Measurements from ENCODE around the gene DNASE1L3. TPM values are rescaled to one million over a fixed set of nuclear protein-coding genes. Genes with fewer than 3 reads are reported as not detected.

DNASE1L3 gene
- total and polyA plus RNA-seq, 2 donors (not counting 3 experiments of a cell fraction or from before 2014, with no cell fraction given), result 0.95 to 1.3 TPM

DNA sequence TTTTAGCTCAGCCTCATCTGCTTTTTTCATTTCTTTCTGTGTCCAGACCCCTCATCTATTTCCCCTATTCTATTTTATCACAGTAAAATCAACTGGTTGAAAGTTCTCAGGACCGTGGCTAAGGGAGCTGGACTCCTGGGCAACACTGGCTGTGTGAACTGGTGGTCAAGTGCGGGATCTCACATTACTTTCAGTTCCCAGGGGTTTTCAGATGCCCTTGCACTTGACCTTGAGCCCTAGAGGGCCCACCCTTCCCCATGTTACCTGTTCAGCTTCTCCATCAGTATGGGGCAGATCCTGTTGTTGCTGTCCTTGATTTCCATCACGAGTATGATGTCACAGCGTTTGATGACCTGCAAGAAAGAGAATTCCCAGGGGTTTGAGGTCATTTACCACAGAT, 2.8 kb downstream of the DNASE1L3 start:
- no peak overlapping the region for H3K27ac ChIP-seq (ENCODE audit: insufficient read depth, low read depth, low read length)
- dilution Hi-C loops (cut with MboI; ENCODE audit: extremely low pct_ligation_motif_present, low sequenced_read_pairs), result no loop called here
- no peak overlapping the region for H2AFZ ChIP-seq (ENCODE audit: low read depth, low read length)
- H3K9me1 ChIP-seq (replicated peaks; ENCODE audit: control insufficient read depth, extremely low read depth, insufficient read depth, low read length), result no peaks in the 10 kb centered on the region
- H4K20me1 ChIP-seq (replicated peaks; ENCODE audit: control insufficient read depth, extremely low read depth, insufficient read depth, low read length), result no peaks in the 10 kb centered on the region
- POLR2A ChIA-PET, result no interaction called here
- CTCF ChIA-PET, result interaction anchor here (1.1 to 9.0 kb wide), 4 partner anchors 9 to 98 kb away, joined by 3 to 72 read pairs (median 6); partner anchors contain the start of genes HTD2 and RPP14
- H3K79me2 ChIP-seq (ENCODE audit: control insufficient read depth, insufficient read depth, low read length), result no peaks in the 10 kb centered on the region
- FAIRE-seq, result no peak
- H3K9me3 ChIP-seq (replicated peaks; ENCODE audit: control insufficient read depth, insufficient read depth, low read length), result no peaks in the 10 kb centered on the region
- no peak overlapping the region for H3K4me3 ChIP-seq (replicated peaks in 1 of 3; ENCODE audit: insufficient read depth in 1 of 3, low read depth in 1 of 3, low read length in 3 of 3)
- BruUV-seq (replicated peaks), result no TSS peak
- TF ChIP-seq FOS (IDR thresholded peaks at IDR 0.05; ENCODE audit: borderline replicate concordance, insufficient read depth, low read length) (no peak), JUN (IDR thresholded peaks at IDR 0.05; ENCODE audit: borderline replicate concordance, insufficient read depth, insufficient read length, low read depth) (no peak)
- TF ChIP-seq, protein P1, sequence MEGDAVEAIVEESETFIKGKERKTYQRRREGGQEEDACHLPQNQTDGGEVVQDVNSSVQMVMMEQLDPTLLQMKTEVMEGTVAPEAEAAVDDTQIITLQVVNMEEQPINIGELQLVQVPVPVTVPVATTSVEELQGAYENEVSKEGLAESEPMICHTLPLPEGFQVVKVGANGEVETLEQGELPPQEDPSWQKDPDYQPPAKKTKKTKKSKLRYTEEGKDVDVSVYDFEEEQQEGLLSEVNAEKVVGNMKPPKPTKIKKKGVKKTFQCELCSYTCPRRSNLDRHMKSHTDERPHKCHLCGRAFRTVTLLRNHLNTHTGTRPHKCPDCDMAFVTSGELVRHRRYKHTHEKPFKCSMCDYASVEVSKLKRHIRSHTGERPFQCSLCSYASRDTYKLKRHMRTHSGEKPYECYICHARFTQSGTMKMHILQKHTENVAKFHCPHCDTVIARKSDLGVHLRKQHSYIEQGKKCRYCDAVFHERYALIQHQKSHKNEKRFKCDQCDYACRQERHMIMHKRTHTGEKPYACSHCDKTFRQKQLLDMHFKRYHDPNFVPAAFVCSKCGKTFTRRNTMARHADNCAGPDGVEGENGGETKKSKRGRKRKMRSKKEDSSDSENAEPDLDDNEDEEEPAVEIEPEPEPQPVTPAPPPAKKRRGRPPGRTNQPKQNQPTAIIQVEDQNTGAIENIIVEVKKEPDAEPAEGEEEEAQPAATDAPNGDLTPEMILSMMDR (IDR thresholded peaks at IDR 0.05; ENCODE audit: extremely low read depth in 1 of 2, insufficient read depth in 1 of 2, low read depth in 1 of 2, low read length in 2 of 2), result no peak
- H3K4me1 ChIP-seq (ENCODE audit: control insufficient read depth, extremely low read depth, insufficient read depth, low read length), result peaks cover 7% of the 10 kb centered on the region
- H3K4me2 ChIP-seq (ENCODE audit: insufficient read depth, low read length), result no peak overlapping the region
- H3K27me3 ChIP-seq (ENCODE audit: control insufficient read depth in 2 of 2, insufficient read depth in 2 of 2, low read length in 2 of 2), result no peaks in the 10 kb centered on the region
- H3K36me3 ChIP-seq (ENCODE audit: control insufficient read depth in 2 of 2, extremely low read depth in 1 of 2, insufficient read depth in 2 of 2, low read length in 2 of 2), result no peaks in the 10 kb centered on the region
- H3K9ac ChIP-seq (replicated peaks; ENCODE audit: extremely low read depth, insufficient read depth, low read length), result no peak overlapping the region
- no peak for DNase-seq (ENCODE audit: low read depth, low spot score)
- intact Hi-C loops (cut with micrococcal nuclease), result no loop called here

DNA sequence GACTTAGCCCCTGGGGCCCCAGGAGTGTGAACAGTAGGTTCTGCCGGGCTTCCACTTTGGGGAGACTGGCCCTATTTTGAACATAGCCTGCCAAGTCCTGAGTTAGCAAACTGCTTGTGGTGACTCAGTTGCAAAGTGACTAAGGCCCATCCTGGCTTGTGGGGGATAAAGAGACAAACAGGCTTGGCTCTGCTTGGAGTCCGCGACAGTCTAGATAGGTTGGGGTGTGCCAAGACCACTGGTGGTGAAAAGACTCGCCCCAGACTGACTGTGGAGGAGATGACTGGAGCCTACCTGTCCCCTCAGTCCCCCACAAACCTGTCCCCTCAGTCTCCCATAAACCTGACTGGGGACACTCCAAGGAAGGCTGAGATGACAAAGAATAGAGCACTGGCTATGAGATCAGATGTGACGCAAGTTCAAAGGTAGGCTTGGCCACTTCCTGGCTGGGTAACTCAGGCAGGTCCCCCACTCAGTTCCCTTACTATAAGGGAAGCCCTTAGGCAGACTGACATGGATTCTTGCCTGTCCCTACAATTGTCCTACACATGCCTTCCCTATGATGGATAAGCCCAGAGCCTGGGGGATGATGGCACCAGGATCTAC, 4.3 kb downstream of the DNASE1L3 start:
- H2AFZ ChIP-seq (ENCODE audit: low read depth, low read length), result peak overlapping the region; percentile 2

More for the DNA sequence above, 4.3 kb downstream of the DNASE1L3 start:
- Histone ChIP-seq H3K79me2 (ENCODE audit: control insufficient read depth, insufficient read depth, low read length) (no peaks in the 10 kb centered on the region), H3K9me1 (replicated peaks; ENCODE audit: control insufficient read depth, extremely low read depth, insufficient read depth, low read length) (no peaks in the 10 kb centered on the region), H3K4me3 (replicated peaks in 1 of 3; ENCODE audit: insufficient read depth in 1 of 3, low read depth in 1 of 3, low read length in 3 of 3) (no peak overlapping the region), H4K20me1 (replicated peaks; ENCODE audit: control insufficient read depth, extremely low read depth, insufficient read depth, low read length) (no peaks in the 10 kb centered on the region), H3K9me3 (replicated peaks; ENCODE audit: control insufficient read depth, insufficient read depth, low read length) (no peaks in the 10 kb centered on the region), H3K27ac (ENCODE audit: insufficient read depth, low read depth, low read length) (no peak overlapping the region), H3K4me2 (ENCODE audit: insufficient read depth, low read length) (no peak overlapping the region), H3K9ac (replicated peaks; ENCODE audit: extremely low read depth, insufficient read depth, low read length) (no peak overlapping the region), H3K4me1 (ENCODE audit: control insufficient read depth, extremely low read depth, insufficient read depth, low read length) (peaks cover 3% of the 10 kb centered on the region), H3K27me3 (ENCODE audit: control insufficient read depth in 2 of 2, insufficient read depth in 2 of 2, low read length in 2 of 2) (no peaks in the 10 kb centered on the region), H3K36me3 (ENCODE audit: control insufficient read depth in 2 of 2, extremely low read depth in 1 of 2, insufficient read depth in 2 of 2, low read length in 2 of 2) (no peaks in the 10 kb centered on the region)
- TF ChIP-seq JUN (IDR thresholded peaks at IDR 0.05; ENCODE audit: borderline replicate concordance, insufficient read depth, insufficient read length, low read depth), result no peak
- peak; percentile 48 for TF ChIP-seq FOS (IDR thresholded peaks at IDR 0.05; ENCODE audit: borderline replicate concordance, insufficient read depth, low read length)
- intact Hi-C loops (cut with micrococcal nuclease), result no loop called here
- ChIA-PET CTCF (interaction anchor here (1.1 to 2.1 kb wide), 2 partner anchors 10 to 100 kb away, joined by 5 to 11 read pairs; partner anchors contain the start of genes HTD2 and RPP14), POLR2A (no interaction called here)
- no TSS peak for BruUV-seq (replicated peaks)
- DNase-seq (ENCODE audit: low read depth, low spot score), result no peak
- dilution Hi-C loops (cut with MboI; ENCODE audit: extremely low pct_ligation_motif_present, low sequenced_read_pairs), result no loop called here
- FAIRE-seq, result no peak

Data from endothelial cell of umbilical vein (primary cell).